Measurements from ENCODE around the gene RNF220.

RNF220 gene

GRCh38 chr1:44407430-44408211 is 2.6 kb downstream of the RNF220 start:
- DNase-seq: no peak

GRCh38 chr1:44408212-44408582 is 3.1 kb downstream of the RNF220 start:
- DNase-seq: no peak

GRCh38 chr1:44408632-44409602 is 3.9 kb downstream of the RNF220 start:
- no peak for DNase-seq

GRCh38 chr1:44409757-44410156 is 4.7 kb downstream of the RNF220 start:
- DNase-seq: no peak

- no peak for DNase-seq
These were observed 6.8 kb downstream of the RNF220 start for GRCh38 chr1:44411861-44412260.

GRCh38 chr1:44412601-44413000 is 7.5 kb downstream of the RNF220 start:
- no peak for DNase-seq

- no peak for DNase-seq
These were observed 8.7 kb downstream of the RNF220 start for GRCh38 chr1:44413740-44414139.

GRCh38 chr1:44415013-44415412 is 10.0 kb downstream of the RNF220 start:
- no peak for DNase-seq

GRCh38 chr1:44416408-44416807 is 11.4 kb downstream of the RNF220 start:
- DNase-seq: no peak

GRCh38 chr1:44417351-44418021 is 12.4 kb downstream of the RNF220 start:
- peak; percentile 67 for DNase-seq

- no peak for DNase-seq
These were observed 13.1 kb downstream of the RNF220 start for GRCh38 chr1:44418022-44418673.

- no peak for DNase-seq
These were observed 14.8 kb downstream of the RNF220 start for GRCh38 chr1:44419901-44420300.

GRCh38 chr1:44420535-44420934 is 15.5 kb downstream of the RNF220 start:
- no peak for DNase-seq

- DNase-seq: no peak
These were observed 16.4 kb downstream of the RNF220 start for GRCh38 chr1:44421446-44421884.

- DNase-seq: no peak
These were observed 17.1 kb downstream of the RNF220 start for GRCh38 chr1:44422161-44422560.

GRCh38 chr1:44423591-44424537 is 18.8 kb downstream of the RNF220 start:
- no peak for DNase-seq

- DNase-seq: no peak
These were observed 19.7 kb downstream of the RNF220 start for GRCh38 chr1:44424747-44425146.

- no peak for DNase-seq
These were observed 20.5 kb downstream of the RNF220 start for GRCh38 chr1:44425341-44426082.

GRCh38 chr1:44431861-44432260 is 26.8 kb downstream of the RNF220 start:
- no peak for DNase-seq

- no peak for DNase-seq
These were observed 28.2 kb downstream of the RNF220 start for GRCh38 chr1:44433209-44433608.

All from DMS153 (cell line).